Fibroblast of lung (primary cell): ENCODE results near the gene HAUS1.
"Not testable (repeated sequence)": the region's sequence is repeated elsewhere in the genome, so short reads cannot be mapped to it uniquely, and the experiment has no call there.

Experiments
- EZH2 ChIP-seq: IDR thresholded peaks from 2 replicates; pipeline ENCODE4 v1.5.1; 2012; ENCODE audit warnings: low read length, control low read depth, mild to moderate bottlenecking; ENCODE audit errors: missing control alignments
- TF ChIP-seq, protein P1 (sequence below), 2 donors: IDR thresholded peaks in 1 of 2; conservative IDR thresholded peaks in 1 of 2; 1 replicate in 1 of 2; 2 replicates in 1 of 2; pipeline ENCODE4 v1.5.1; 2011 to 2012; ENCODE audit warnings: low read length in 2 of 2, control low read depth in 1 of 2, inconsistent platforms in 1 of 2, low read depth in 1 of 2, mild to moderate bottlenecking in 1 of 2

DNA sequence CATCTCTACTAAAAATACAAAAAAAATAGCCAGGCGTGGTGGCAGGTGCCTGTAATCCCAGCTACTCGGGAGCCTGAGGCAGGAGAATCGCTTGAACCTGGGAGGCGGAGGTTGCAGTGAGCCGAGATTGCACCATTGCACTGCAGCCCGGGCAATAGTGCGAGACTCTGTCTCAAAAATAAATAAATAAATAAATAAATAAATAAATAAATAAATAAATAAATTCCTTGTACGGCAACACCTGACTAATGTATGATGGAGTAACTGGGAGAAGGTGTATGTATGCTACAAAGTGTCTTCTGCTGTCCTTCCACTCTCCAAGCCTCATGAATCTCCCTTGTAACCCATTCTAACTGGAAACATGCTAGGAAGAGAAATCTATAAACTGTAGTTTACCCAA, 26.4 kb downstream of the HAUS1 start:
- TF ChIP-seq, protein P1, sequence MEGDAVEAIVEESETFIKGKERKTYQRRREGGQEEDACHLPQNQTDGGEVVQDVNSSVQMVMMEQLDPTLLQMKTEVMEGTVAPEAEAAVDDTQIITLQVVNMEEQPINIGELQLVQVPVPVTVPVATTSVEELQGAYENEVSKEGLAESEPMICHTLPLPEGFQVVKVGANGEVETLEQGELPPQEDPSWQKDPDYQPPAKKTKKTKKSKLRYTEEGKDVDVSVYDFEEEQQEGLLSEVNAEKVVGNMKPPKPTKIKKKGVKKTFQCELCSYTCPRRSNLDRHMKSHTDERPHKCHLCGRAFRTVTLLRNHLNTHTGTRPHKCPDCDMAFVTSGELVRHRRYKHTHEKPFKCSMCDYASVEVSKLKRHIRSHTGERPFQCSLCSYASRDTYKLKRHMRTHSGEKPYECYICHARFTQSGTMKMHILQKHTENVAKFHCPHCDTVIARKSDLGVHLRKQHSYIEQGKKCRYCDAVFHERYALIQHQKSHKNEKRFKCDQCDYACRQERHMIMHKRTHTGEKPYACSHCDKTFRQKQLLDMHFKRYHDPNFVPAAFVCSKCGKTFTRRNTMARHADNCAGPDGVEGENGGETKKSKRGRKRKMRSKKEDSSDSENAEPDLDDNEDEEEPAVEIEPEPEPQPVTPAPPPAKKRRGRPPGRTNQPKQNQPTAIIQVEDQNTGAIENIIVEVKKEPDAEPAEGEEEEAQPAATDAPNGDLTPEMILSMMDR (conservative IDR thresholded peaks at IDR 0.05 in 1 of 2, IDR thresholded peaks at IDR 0.05 in 1 of 2; ENCODE audit: low read depth in 1 of 2, low read length in 2 of 2), result not testable (repeated sequence)
- not testable (repeated sequence) for TF ChIP-seq EZH2
